CD4-positive, alpha-beta T cell treated with Interleukin-21 for 1 hour (primary cell): ENCODE data around the gene NOVA2.

Source experiments
- DNase-seq: peaks from one replicate; pipeline ENCODE4 v3.0.0-alpha.2; 2020

The NOVA2 gene

GRCh38 chr19:45889210-45889885, 84.3 kb downstream of the NOVA2 start:
- DNase-seq, result no peak

- no peak for DNase-seq
Observed at GRCh38 chr19:45887200-45887710, 86.4 kb downstream of the NOVA2 start.

- DNase-seq, result peak; percentile 93
Observed at GRCh38 chr19:45886427-45887199, 87.1 kb downstream of the NOVA2 start.

- peak; percentile 92 for DNase-seq
Observed at GRCh38 chr19:45885556-45886426, 87.9 kb downstream of the NOVA2 start, which contains the start of gene IRF2BP1. IRF2BP1 (minus strand) TSS chr19:45886141; CDS start chr19:45885774, 367 bp downstream.

- DNase-seq, result no peak
Observed at GRCh38 chr19:45884682-45885555, 88.7 kb downstream of the NOVA2 start.

GRCh38 chr19:45883881-45884681, 89.6 kb downstream of the NOVA2 start:
- no peak for DNase-seq
